Nephron progenitor cell (in vitro differentiated cells): ENCODE measurements around the gene RAB31.
A peak's percentile ranks its signal among the peaks of the same experiment; 100 is the strongest.

ENCODE experiments used
- DNase-seq: peaks from one replicate; pipeline ENCODE4 v3.0.0; 2021
- H3K27ac Mint-ChIP-seq: 2 replicates; pipeline ENCODE4 v1.8.0; 2021; ENCODE audit warnings: mild to moderate bottlenecking, moderate library complexity, mixed read lengths
- H3K27me3 Mint-ChIP-seq: 2 replicates; pipeline ENCODE4 v1.8.0; 2021; ENCODE audit warnings: mild to moderate bottlenecking, low read depth, mixed read lengths; ENCODE audit not compliant: poor library complexity
- H3K36me3 Mint-ChIP-seq: 2 replicates; pipeline ENCODE4 v1.8.0; 2021; ENCODE audit warnings: low read depth, mixed read lengths
- H3K4me1 Mint-ChIP-seq: 2 replicates; pipeline ENCODE4 v1.8.0; 2021; ENCODE audit warnings: mixed read lengths
- H3K4me3 Mint-ChIP-seq: 2 replicates; pipeline ENCODE4 v1.8.0; 2021; ENCODE audit warnings: mild to moderate bottlenecking, moderate library complexity, mixed read lengths
- H3K9me3 Mint-ChIP-seq: 2 replicates; pipeline ENCODE4 v1.8.0; 2021; ENCODE audit warnings: mild to moderate bottlenecking, moderate library complexity, mixed read lengths
- TF ChIP-seq, protein P1 (sequence below): fragments of 200-600 bp; sonication (generic); IDR thresholded peaks from 2 replicates; pipeline ENCODE4 v1.5.0; 2021; ENCODE audit warnings: antibody characterized with exemption

RAB31 gene

DNA sequence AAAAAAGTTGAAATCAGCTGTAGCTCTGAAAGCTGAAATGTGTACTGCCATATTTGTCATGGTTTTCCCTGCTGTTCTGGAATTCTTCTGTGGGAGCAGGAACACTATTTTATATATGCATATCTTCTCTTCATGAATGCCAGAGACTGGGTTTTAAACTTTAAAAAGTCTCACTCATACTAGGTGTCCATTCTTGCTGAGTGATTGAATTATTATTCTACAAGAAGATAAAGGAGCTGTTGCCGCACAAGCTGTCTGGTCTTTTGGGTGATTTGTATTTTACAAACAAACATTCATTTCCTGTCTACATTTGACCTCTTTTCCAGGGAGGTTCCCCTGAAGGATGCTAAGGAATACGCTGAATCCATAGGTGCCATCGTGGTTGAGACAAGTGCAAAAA is 137.2 kb downstream of the RAB31 start:
- no peak overlapping the region for H3K4me3 Mint-ChIP-seq
- H3K27ac Mint-ChIP-seq: no peak overlapping the region
- DNase-seq: no peak
- H3K36me3 Mint-ChIP-seq: no peaks in the 10 kb centered on the region
- TF ChIP-seq, protein P1, sequence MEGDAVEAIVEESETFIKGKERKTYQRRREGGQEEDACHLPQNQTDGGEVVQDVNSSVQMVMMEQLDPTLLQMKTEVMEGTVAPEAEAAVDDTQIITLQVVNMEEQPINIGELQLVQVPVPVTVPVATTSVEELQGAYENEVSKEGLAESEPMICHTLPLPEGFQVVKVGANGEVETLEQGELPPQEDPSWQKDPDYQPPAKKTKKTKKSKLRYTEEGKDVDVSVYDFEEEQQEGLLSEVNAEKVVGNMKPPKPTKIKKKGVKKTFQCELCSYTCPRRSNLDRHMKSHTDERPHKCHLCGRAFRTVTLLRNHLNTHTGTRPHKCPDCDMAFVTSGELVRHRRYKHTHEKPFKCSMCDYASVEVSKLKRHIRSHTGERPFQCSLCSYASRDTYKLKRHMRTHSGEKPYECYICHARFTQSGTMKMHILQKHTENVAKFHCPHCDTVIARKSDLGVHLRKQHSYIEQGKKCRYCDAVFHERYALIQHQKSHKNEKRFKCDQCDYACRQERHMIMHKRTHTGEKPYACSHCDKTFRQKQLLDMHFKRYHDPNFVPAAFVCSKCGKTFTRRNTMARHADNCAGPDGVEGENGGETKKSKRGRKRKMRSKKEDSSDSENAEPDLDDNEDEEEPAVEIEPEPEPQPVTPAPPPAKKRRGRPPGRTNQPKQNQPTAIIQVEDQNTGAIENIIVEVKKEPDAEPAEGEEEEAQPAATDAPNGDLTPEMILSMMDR: no peak
- H3K9me3 Mint-ChIP-seq: no peaks in the 10 kb centered on the region
- H3K27me3 Mint-ChIP-seq: peaks cover 2% of the 10 kb centered on the region
- H3K4me1 Mint-ChIP-seq: peaks cover 33% of the 10 kb centered on the region

DNA sequence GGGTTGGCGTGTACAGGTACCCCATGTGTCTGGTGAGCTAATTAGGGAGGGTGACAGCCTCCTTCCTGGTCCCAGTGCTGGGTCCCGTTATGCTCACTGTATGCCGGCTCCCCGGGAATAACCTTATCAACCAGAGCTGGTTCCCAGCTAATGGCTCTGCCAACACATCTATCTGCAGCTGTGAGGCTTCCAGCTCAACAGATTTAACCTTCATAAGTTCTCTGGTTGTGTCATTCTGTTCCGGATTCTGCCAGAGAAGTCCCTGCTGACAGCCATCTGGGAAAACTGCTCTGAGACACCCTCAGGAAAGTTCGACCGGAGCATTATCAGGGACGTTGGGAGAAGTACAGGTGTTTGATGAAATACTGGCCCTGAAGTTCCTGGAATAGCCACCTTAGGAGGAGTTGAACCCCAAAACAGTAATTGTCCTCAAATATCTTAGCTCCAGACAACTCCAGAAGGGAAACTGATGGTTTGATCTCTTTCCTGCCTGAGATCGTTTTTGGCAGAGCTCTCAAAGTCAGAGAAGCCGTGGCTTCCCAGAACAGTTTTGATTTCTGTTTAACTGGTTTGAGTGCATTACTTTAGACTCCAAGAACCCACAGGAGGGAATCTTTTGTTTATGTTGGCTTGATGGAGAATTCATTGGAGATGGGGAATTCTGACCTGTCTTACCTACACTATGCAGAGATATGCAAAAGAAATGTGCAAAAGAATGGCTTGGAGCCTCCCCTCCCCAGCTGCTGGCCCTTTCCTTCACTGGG is 138.2 kb downstream of the RAB31 start:
- Mint-ChIP-seq H3K27me3 (peaks cover 2% of the 10 kb centered on the region), H3K27ac (no peak overlapping the region), H3K9me3 (no peaks in the 10 kb centered on the region), H3K36me3 (no peaks in the 10 kb centered on the region), H3K4me3 (no peak overlapping the region), H3K4me1 (peaks cover 32% of the 10 kb centered on the region)
- TF ChIP-seq, protein P1: no peak
- no peak for DNase-seq

DNA sequence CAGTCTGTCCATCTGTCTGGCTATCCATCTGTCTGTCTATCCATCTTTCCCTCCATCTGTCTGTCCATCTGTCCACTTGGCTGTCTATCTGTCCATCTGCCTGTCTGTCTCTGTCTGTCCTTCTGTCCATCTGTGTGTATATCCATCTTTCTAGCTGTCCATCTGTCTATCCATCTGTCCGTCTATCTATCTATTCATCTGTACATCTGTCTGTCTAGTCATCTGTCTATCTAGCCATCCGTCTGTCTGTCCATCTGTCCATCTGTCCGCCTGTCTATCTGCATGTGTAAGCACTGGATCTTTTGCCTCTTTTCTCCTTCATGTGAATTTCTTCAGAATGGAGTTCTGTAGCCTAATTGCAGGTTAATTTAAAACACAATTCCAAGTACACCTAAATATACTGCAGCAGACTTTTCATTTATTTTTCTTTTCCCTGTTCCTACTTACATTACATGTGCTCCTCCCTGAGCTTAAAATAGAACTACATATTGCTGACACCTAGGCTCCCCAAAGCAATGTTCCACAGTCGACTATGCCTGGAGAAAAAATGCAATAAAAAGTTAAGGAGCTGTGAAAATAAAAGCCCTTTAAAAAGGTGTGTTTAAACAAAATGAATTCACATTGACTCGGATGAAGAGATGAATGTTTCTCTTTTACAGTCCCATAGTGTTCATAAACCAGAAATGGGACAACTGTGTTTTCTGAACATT is 140.2 kb downstream of the RAB31 start:
- Mint-ChIP-seq H3K9me3 (peaks cover 6% of the 10 kb centered on the region), H3K4me1 (peaks cover 32% of the 10 kb centered on the region), H3K36me3 (no peaks in the 10 kb centered on the region), H3K4me3 (no peak overlapping the region), H3K27me3 (peaks cover 2% of the 10 kb centered on the region), H3K27ac (no peak overlapping the region)
- TF ChIP-seq, protein P1: no peak
- no peak for DNase-seq

- no peaks in the 10 kb centered on the region for H3K27me3 Mint-ChIP-seq
- no peak overlapping the region for H3K4me3 Mint-ChIP-seq
- TF ChIP-seq, protein P1: no peak
- no peak for DNase-seq
- H3K36me3 Mint-ChIP-seq: no peaks in the 10 kb centered on the region
- H3K27ac Mint-ChIP-seq: peak overlapping the region; percentile 26
- peaks cover 6% of the 10 kb centered on the region for H3K9me3 Mint-ChIP-seq
- peaks cover 23% of the 10 kb centered on the region for H3K4me1 Mint-ChIP-seq
Measured at GRCh38 chr18:9849407-9850283, 141.5 kb downstream of the RAB31 start.

GRCh38 chr18:9850309-9850708 is 142.2 kb downstream of the RAB31 start:
- no peaks in the 10 kb centered on the region for H3K36me3 Mint-ChIP-seq
- peaks cover 6% of the 10 kb centered on the region for H3K9me3 Mint-ChIP-seq
- TF ChIP-seq, protein P1: no peak
- H3K27ac Mint-ChIP-seq: no peak overlapping the region
- H3K4me1 Mint-ChIP-seq: peaks cover 17% of the 10 kb centered on the region
- DNase-seq: no peak
- no peak overlapping the region for H3K4me3 Mint-ChIP-seq
- no peaks in the 10 kb centered on the region for H3K27me3 Mint-ChIP-seq
